Fibroblast of skin of right quadriceps (primary cell): ENCODE measurements around the gene BLTP3B.
A peak's percentile ranks its signal among the peaks of the same experiment; 100 is the strongest.

Experiments
- DNase-seq: peaks from one replicate; pipeline ENCODE4 v3.0.0-alpha.2; 2013

Gene BLTP3B

DNA sequence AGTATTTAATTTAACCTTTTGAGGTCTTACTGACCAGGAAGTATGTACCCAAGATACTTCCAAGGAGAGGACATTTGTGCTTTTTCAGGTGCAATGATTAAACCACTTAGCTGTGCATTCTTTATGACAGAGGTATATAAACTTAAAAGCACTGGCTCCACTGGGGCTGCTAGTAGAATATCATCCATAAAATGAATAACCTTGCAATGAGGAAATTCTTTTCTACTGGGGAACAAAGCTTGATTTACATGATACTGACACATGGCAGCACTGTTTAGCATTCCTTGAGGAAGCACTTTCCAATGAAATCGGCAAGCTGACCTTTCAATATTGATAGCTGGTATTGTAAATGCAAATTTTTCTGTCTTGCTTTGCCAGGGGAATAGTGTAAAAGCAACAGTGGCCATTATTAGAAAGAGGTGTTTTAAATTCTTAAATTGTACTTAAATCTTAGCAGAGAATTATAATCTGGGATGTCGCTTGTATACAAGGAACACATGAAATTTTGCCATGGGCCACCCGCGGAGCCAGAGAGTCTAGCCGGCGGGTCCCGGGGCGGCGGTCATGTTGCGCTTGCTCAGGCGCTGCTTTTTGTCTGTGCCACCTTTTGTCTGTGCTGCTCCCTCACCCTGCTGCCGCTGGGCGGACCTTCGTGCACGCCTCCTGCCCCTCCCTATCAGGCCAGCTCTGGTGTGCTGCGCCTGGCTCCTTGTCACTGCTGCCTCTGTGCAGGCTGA is 20.9 kb upstream of the BLTP3B start:
- DNase-seq: peak; percentile 29

DNA sequence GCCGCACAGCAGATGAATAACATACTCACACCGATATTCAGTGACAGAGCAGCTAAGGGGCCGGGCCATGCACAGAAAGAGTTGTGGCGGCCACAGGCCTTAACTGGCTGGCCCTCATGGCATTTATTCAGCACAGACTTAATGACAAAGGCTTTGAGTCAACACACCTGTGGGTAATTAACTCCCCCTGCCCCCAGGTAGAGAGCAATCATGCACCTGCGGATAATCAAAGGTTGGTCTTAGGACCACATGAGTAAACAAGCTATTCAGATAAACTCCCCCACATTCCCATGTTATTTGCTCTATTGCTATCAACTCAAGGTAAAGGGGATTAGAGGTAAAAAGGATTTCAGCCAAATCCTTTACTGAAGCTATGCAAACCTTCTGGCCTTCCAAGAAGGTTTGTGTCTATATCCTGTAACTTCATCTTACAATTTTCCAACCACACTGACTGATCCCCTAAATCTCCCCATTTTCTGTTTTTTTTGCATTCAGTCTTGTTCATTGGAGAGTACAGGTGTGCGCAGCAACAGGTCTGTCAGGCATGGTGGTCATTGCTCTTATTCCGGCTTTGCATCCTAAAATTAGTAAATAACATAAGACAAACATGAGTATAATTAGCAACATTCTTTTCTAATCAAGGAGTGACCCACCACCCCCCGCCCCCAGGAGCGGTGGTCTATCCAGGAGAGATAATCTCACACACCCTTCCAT is 16.9 kb upstream of the BLTP3B start:
- DNase-seq: no peak

- no peak for DNase-seq
Observed at GRCh38 chr12:100158535-100158934, 15.9 kb upstream of the BLTP3B start.

DNA sequence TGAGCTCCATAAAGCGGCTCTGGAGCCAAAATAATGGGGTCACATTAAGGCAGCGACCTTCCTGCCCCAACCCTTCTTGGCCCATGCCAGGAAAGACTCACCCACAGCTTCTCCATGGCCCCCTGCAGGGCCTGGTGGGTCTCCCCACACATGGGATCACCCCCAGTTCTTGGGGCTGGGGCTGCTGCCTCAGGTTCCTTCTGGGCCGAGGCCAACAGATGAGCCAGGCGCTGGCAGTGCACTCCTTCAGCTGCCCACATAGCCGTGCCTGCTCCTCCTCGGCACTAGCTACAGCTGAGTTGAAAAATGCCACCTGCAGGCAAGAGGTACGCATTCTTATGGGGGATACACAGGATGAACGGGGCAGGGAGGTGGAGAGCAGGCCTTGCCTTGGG is 14.8 kb upstream of the BLTP3B start:
- DNase-seq: no peak

DNA sequence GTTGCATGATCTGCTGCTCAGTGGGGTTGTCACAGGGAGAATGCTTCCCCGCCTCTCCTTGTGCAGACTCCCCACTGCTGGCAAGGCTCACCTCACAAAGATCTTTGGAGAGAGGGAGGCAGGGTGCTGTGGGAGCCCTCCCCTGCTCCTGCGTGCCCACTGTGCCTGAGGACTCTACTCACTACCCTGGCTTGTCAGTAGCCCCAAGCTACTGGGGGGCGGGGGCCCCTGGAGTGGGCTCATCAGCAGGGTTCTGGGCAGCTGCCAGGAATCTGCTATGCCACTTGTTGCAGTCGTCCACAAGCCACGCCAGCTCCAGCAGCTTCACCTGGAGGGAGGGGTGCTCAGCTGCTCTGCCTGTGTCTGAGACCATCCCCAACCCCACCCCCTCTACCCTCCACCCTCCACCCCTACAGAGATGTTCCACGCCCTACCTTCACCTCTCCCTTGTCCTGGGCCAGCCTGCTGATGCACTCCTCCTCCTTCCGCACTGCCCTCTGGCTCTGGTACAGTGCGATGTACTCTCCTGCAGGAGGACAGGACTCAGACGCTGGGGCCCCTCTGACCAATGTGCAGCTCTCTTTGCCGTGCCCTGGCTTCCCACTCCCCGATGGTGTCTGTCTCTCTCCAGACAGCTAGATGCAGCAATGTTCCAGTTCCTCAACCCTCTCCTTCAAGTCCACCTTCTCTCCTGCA is 14.2 kb upstream of the BLTP3B start:
- DNase-seq: no peak

GRCh38 chr12:100154474-100155247 is 12.0 kb upstream of the BLTP3B start:
- DNase-seq: peak; percentile 49

DNA sequence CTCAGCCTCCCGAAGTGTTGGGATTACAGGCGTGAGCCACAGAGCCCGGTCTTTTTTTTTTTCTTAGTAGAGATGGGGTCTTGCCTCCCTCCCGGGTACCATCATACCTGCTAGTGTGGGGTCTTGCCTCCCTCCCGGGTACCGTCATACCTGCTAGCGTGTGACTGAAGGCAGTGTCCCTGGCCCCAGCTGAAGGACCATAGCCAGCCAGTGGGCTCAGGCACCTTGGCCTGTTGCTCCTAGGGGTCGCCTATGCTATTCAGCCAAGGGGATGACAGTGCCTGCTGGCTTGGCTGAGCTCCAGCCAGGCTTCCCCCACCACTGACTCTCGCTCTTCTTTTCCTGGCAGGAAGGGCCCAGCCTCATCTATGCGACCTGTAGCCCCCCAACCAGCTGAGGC is 10.5 kb upstream of the BLTP3B start:
- DNase-seq: no peak

- DNase-seq: no peak
Observed at GRCh38 chr12:100151769-100152168, 9.1 kb upstream of the BLTP3B start.

DNA sequence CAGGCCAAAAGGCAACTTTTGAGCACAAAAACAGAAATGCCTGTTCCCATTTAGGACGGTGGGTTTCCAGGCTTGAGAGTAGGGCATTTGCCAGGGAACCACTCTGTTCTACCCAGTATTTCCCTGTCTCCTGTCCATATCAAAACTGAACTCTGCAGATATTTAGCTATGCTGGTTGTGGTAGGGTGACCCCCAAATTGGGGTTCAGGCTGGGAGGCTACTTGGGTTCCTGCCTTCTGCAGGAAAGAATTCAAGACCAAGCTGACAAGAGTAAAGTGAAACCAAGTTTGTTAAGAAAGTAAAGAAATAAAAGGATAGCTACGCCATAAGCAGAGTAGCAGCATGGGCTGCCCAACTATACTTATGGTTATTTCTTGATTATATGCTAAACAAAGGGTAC is 3.6 kb upstream of the BLTP3B start:
- no peak for DNase-seq

GRCh38 chr12:100145643-100146042 is 3.0 kb upstream of the BLTP3B start:
- no peak for DNase-seq

DNA sequence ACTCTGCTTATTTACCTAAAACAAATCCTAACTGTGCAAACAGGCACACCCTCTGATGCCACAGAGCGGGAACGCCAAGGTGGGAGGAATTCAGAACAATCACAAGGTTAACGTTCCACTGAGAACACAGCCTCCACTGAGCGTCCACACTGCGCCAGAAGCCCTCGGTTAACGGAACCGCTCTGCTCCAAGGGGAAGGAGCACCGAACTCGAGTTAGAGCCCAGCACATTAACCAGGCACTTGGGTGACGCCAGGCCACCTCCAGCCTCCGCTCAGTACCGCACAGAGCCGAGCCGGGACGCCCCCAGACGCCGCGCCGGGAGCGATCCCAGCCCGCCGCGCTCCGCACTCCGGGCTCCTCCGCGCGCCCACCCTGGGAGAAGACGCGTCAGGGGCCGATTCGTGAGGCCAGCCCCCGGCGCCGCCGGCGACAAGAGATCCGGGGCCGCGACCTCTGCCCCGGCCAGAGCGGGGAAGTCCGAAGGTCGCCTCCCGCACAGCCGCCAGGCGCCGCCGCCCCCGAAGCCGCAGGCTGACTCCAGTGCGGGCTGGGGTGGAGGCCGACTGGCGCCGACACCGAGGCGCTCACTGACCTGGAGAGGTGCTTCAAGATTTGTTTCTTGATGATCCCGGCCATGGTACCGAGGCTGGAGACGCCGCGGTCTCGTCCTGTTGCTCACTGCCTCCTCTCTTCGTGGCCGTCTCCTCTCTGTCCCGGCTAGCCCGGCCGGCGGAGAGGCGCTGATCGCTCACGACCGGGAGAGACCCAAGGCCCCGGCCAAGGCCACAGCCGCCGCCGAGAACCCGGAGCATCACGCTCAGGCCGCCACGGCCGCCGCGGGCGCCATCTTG is 450 bp downstream of the BLTP3B start:
- DNase-seq: peak; percentile 17

- peak; percentile 85 for DNase-seq
Observed at GRCh38 chr12:100141666-100141997, 1.0 kb downstream of the BLTP3B start.

DNA sequence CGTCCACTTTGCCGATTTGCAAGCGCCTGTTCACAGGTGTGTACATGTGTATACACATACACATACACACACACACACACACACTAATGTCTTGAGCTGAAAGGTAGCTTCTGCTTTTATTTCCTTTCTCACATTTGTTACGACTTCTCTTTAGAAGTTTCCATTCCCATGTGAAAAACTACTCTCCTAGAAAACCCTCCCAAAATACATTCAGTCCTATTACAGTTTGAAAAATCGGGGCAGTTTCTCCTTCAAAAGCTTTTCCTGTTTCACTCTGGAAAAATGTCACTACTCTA is 3.9 kb downstream of the BLTP3B start:
- no peak for DNase-seq

- no peak for DNase-seq
Observed at GRCh38 chr12:100138048-100138802, 4.4 kb downstream of the BLTP3B start.

- no peak for DNase-seq
Observed at GRCh38 chr12:100133200-100133599, 9.5 kb downstream of the BLTP3B start.

DNA sequence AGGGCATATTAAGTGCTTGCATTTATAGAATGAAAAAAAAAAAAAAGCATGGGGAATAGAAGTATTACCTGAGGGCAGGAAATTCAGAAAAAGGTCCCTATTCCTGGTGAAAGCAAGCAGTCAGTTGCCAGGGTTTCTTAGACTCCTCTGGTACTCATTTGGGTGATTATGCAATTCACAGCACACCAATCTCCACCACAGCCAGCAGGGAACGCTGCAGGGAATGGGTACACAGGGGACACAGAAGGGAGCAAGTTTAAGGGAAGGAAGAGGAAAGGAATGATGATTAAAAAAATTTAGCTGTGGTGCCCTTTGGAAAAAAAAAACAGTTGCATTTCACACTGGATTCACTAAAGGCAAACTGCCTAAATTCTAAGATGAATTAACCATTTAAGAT is 14.2 kb downstream of the BLTP3B start:
- peak; percentile 55 for DNase-seq

DNA sequence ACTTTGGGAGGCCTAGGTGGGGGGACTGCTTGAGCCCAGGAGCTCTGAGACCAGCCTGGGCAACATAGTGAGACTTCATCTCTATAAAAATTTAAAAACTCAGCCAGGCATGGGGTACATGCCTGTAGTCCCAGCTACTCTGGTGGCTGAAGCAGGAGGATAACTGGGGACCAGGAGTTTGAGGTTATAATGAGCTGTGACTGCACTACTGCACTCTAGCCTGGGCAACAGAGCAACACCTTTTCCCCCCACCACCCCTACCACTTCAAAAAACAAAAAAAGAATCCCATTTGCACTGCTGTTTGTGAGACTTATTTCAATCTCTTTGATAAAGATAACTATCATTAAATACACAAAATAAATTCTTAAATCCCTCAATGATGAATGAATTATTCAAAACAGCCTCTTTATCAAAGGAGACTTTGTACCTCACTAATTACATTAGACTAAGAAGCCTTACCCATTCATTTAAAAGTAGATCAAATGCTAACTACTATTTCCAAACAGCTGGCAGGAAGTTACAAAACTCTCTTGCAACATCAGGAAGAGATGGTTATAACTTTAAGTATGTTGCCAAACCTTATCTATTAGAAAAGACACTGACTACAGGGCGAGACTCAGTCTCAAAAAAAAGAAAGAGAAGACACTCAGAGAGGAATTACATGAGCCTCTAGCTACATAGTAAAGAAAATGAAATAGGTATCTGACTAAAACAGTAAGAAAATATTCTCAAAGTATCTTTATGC is 14.7 kb downstream of the BLTP3B start:
- DNase-seq: peak; percentile 59

GRCh38 chr12:100123316-100124095 is 19.2 kb downstream of the BLTP3B start:
- no peak for DNase-seq

GRCh38 chr12:100120355-100120754 is 22.3 kb downstream of the BLTP3B start:
- no peak for DNase-seq

DNA sequence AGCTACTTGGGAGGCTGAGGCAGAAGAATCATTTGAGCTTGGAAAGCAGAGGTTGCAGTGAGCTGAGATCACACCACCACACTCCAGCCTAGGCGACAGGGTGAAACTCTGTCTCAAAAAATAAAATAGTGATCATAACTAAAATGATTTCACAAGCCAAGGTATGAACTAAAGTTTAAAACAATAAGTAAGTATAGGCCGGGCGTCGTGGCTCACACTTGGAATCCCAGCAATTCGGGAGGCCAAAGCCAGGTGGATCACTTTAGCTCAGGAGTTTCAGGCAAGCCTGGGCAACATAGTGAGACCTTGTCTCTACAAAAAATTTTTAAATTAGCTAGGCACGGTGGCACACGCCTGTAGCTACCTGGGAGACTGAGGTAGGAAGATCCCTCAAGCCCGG is 27.4 kb downstream of the BLTP3B start:
- DNase-seq: no peak
